Ectodermal cell (in vitro differentiated cells): ENCODE results near the gene HDLBP.

Experiments
- H3K27ac ChIP-seq: 2 replicates; pipeline ENCODE4 v1.7.0; 2013; ENCODE audit warnings: mild to moderate bottlenecking, low read depth, low read length; ENCODE audit not compliant: insufficient read depth, poor library complexity, severe bottlenecking
- H3K27me3 ChIP-seq: 2 replicates; pipeline ENCODE4 v1.7.0; 2013; ENCODE audit warnings: mild to moderate bottlenecking, low read length; ENCODE audit not compliant: insufficient read depth, control insufficient read depth, poor library complexity, severe bottlenecking
- H3K36me3 ChIP-seq: one replicate; pipeline ENCODE4 v1.7.0; 2013; ENCODE audit warnings: low read length; ENCODE audit not compliant: control insufficient read depth, insufficient read depth
- H3K4me1 ChIP-seq: one replicate; pipeline ENCODE4 v1.7.0; 2013; ENCODE audit warnings: low read length; ENCODE audit not compliant: control insufficient read depth, insufficient read depth
- H3K4me3 ChIP-seq: 2 replicates; pipeline ENCODE4 v1.7.0; 2013; ENCODE audit warnings: low read depth, low read length, control low read depth; ENCODE audit not compliant: insufficient read depth
- H3K9me3 ChIP-seq: 2 replicates; pipeline ENCODE4 v1.7.0; 2013; ENCODE audit warnings: mild to moderate bottlenecking, low read length, moderate library complexity; ENCODE audit not compliant: control insufficient read depth
- WGBS, 2 experiments: methylation state at CpG; one replicate each; pipeline ENCODE4 v1.1.7; 2013; ENCODE audit warnings: missing lambda C conversion rate in 2 of 2; 5-methylcytosine and 5-hydroxymethylcytosine counted together

The HDLBP gene

DNA sequence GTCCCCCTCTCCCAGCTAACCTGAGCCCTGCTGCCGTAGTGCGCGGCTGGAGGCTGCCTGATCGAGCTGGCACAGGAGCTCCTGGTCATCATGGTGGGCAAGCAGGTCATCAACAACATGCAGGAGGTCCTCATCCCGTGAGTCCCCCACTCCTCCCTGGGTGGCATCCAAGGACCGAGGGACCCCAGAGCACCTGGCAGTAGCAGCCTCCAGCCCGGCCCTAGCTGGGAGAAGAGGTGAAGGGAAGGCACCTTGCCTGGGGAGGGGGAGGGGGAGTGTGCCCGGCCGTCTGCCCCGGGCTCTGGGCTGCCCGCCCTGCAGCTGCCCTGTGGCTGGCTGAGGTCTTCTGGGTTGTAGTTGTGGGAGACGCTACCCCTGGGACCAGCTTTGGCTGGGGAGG is 100.7 kb downstream of the HDLBP start:
- H3K9me3 ChIP-seq, result peaks cover under 1% of the 10 kb centered on the region
- H3K27me3 ChIP-seq, result peaks cover 3% of the 10 kb centered on the region
- H3K4me3 ChIP-seq, result no peak overlapping the region
- 95 to 96% methylated on average over 12 of the region's 12 CpGs for WGBS, 2 experiments
- peaks cover 14% of the 10 kb centered on the region for H3K4me1 ChIP-seq
- no peak overlapping the region for H3K27ac ChIP-seq
- no peaks in the 10 kb centered on the region for H3K36me3 ChIP-seq

DNA sequence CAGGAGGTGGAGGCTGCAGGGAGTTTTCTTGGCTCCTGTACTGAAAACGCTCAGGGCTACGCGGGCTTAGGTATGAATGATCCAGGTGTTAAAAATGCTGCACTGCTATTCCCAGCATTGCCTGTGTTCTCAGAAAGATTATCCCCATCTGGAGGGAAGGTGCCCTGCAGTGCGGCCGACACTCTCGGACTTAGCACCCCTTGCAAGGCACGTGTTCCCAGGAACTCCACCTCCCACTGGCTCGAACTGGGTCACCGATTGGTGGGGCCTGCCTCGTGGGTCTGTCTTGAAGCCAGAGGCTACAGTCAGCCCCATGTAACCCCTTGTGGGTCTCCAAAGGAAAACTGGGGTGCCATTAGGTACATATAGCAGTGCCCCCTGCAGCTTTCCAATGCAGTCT is 101.3 kb downstream of the HDLBP start:
- H3K27me3 ChIP-seq, result peaks cover 3% of the 10 kb centered on the region
- H3K36me3 ChIP-seq, result no peaks in the 10 kb centered on the region
- H3K9me3 ChIP-seq, result no peaks in the 10 kb centered on the region
- H3K27ac ChIP-seq, result no peak overlapping the region
- peaks cover 14% of the 10 kb centered on the region for H3K4me1 ChIP-seq
- no peak overlapping the region for H3K4me3 ChIP-seq
- WGBS, 2 experiments, result 84 to 87% methylated on average over 10 of the region's 10 CpGs

DNA sequence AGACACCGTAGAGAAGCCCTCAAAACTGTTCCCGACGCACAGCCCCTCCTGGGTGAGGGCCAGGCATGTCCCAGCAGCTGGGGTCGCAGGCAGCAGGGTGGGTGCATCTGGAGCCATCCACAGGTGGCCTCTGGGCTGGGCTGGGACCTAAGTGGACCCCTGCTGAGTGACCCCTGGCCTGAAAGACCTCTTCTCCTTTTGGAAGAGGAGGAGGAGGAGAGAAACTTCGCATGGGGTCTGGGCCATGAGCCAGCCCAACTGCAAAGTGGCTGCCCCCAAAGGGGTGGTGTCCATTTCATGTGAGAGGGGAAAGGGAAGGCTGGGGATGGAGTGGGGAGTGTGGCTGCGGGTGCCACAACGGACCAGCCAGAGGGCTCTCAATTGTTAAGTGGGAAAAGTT is 101.9 kb downstream of the HDLBP start:
- Histone ChIP-seq H3K27me3 (peaks cover 1% of the 10 kb centered on the region), H3K27ac (no peak overlapping the region), H3K36me3 (no peaks in the 10 kb centered on the region), H3K9me3 (no peaks in the 10 kb centered on the region), H3K4me3 (no peak overlapping the region), H3K4me1 (peaks cover 14% of the 10 kb centered on the region)
- WGBS, 2 experiments, result 88% methylated on average over 7 of the region's 7 CpGs

DNA sequence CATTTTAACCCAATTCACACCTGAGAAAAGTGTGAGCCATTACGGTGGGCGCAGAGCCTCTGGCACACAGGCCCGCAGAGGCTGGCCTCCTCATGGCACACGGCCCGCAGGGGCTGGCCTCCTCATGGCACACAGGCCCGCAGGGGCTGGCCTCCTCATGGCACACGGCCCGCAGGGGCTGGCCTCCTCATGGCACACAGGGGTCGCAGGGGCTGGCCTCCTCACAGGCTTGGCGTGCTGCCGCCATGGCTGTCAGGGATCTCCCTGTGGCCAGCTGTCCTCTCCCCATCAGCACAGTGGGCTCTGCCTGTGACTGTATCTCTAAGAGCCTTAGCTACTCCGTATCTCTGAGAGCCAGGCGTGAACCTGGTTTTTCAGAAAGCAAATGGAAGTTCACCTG is 102.4 kb downstream of the HDLBP start:
- Histone ChIP-seq H3K36me3 (no peaks in the 10 kb centered on the region), H3K27me3 (no peaks in the 10 kb centered on the region), H3K9me3 (no peaks in the 10 kb centered on the region), H3K4me3 (no peak overlapping the region), H3K4me1 (peaks cover 14% of the 10 kb centered on the region), H3K27ac (no peak overlapping the region)
- 92 to 94% methylated on average over 13 of the region's 13 CpGs for WGBS, 2 experiments

DNA sequence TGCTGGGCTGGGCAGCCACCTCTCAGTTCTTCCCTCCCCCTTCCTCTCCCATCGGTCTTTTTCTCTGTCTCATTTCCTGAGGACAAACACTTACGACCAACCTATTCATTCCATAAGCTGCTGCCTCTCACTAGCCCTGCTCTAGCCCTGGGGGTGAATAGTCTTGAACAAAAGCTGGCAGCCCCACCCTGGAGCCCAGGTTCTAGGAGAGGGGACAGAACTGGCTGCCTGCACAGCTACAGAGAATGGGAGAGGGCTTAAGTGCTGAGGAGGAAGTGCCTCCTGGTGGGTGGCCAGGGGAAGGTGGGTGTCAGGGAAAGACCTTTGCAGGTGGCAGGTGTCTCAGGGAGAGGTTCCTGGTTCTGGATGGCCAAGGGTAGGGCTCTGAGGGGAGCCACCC is 104.2 kb downstream of the HDLBP start:
- WGBS, 2 experiments, result 15 to 46% methylated on average over 2 of the region's 2 CpGs
- H3K9me3 ChIP-seq, result no peaks in the 10 kb centered on the region
- H3K36me3 ChIP-seq, result no peaks in the 10 kb centered on the region
- peaks cover 7% of the 10 kb centered on the region for H3K4me1 ChIP-seq
- no peaks in the 10 kb centered on the region for H3K27me3 ChIP-seq
- H3K27ac ChIP-seq, result no peak overlapping the region
- no peak overlapping the region for H3K4me3 ChIP-seq

DNA sequence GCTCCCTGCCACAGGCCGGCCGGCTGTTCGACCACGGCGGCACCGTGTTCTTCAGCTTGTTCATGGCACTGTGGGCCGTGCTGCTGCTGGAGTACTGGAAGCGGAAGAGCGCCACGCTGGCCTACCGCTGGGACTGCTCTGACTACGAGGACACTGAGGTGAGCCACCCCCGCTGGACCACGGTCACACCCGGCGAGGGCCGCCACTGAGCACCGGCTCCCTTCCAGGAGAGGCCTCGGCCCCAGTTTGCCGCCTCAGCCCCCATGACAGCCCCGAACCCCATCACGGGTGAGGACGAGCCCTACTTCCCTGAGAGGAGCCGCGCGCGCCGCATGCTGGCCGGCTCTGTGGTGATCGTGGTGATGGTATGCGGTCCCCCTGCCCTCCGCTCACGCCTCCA is 106.2 kb downstream of the HDLBP start:
- Histone ChIP-seq H3K9me3 (no peaks in the 10 kb centered on the region), H3K36me3 (no peaks in the 10 kb centered on the region), H3K27ac (no peak overlapping the region), H3K4me1 (no peaks in the 10 kb centered on the region), H3K4me3 (no peak overlapping the region), H3K27me3 (no peaks in the 10 kb centered on the region)
- 87 to 88% methylated on average over 33 of the region's 33 CpGs for WGBS, 2 experiments

DNA sequence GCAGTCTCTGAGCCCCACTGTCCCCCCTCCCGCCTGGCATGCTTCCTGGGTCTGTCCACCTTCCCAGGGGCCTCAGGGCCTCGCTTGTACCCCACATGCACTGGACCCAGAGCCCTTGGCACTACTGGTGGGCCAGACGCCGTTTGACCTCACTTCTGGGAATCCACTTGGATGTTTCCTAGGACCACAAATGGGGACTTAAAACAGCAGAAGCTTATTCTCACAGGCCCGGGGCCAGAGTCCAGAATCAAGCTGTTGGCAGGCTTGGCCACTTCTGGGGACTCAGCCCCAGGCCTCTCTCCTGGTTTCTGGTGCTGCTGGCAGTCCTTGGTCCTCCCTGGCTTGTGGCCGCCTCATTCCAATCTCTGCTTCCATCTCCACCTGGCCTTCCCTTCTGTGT is 107.4 kb downstream of the HDLBP start:
- no peaks in the 10 kb centered on the region for H3K27me3 ChIP-seq
- H3K9me3 ChIP-seq, result no peaks in the 10 kb centered on the region
- no peaks in the 10 kb centered on the region for H3K36me3 ChIP-seq
- H3K4me3 ChIP-seq, result no peak overlapping the region
- H3K4me1 ChIP-seq, result no peaks in the 10 kb centered on the region
- no peak overlapping the region for H3K27ac ChIP-seq
- 93 to 94% methylated on average over 6 of the region's 6 CpGs for WGBS, 2 experiments

DNA sequence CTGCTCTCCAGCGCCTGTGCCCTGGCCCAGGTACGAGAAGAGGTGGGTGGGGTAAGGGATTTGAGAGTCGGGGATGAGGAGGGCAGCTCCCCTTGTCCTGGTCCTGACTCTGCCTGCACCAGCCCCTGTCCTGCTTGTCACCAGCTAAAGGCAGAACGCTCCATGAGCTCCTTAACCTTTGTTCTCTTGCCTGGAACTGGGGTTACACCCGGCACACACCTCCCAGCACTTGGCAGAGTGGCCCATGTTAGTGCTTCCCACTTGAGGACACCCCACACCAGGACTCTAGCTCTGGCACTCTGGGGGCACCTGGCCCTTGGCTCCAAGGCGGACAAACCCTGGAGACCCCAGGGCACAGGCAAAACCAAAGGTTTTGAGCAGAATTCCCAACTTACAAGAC is 107.8 kb downstream of the HDLBP start:
- WGBS, 2 experiments, result 78 to 90% methylated on average over 6 of the region's 6 CpGs
- no peak overlapping the region for H3K27ac ChIP-seq
- H3K4me1 ChIP-seq, result no peaks in the 10 kb centered on the region
- no peak overlapping the region for H3K4me3 ChIP-seq
- H3K27me3 ChIP-seq, result no peaks in the 10 kb centered on the region
- no peaks in the 10 kb centered on the region for H3K36me3 ChIP-seq
- no peaks in the 10 kb centered on the region for H3K9me3 ChIP-seq

DNA sequence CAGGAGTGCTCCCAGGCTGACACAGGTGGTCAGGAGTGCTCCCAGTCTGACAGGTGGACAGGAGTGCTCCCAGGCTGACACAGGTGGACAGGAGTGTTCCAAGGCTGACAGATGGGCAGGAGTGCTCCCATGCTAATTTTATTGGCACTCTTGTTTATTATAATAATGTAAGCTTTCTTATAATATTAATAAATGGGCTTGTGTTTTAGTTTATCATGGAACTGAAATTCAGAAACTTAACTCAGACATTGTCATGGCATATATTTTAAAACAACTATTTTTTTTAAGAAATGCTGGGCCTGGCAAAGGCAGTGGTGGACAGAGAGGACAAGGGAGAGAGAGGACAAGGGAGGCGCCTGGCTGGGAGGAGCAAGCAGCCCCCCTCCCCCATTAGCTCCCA is 108.3 kb downstream of the HDLBP start:
- H3K9me3 ChIP-seq, result no peaks in the 10 kb centered on the region
- no peaks in the 10 kb centered on the region for H3K4me1 ChIP-seq
- H3K36me3 ChIP-seq, result no peaks in the 10 kb centered on the region
- no peak overlapping the region for H3K4me3 ChIP-seq
- H3K27me3 ChIP-seq, result no peaks in the 10 kb centered on the region
- 83 to 100% methylated on average over 1 of the region's 1 CpG for WGBS, 2 experiments
- H3K27ac ChIP-seq, result no peak overlapping the region

DNA sequence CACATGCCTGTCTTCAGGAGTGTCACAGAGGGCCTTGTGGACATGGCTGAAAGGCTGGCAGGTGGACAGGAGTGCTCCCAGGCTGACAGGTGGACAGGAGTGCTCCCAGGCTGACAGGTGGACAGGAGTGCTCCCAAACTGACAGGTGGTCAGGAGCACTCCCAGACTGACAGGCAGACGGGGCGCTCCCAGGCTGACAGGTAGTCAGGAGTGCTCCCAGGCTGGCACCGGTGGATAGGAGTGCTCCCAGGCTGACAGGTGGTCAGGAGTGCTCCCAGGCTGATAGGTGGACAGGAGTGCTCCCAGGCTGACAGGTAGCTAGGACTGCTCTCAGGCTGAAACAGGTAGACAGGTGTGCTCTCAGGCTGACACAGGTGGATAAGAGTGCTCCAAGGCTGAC is 110.4 kb downstream of the HDLBP start:
- Histone ChIP-seq H3K27me3 (no peaks in the 10 kb centered on the region), H3K27ac (no peak overlapping the region), H3K4me1 (no peaks in the 10 kb centered on the region), H3K9me3 (no peaks in the 10 kb centered on the region), H3K36me3 (no peaks in the 10 kb centered on the region), H3K4me3 (no peak overlapping the region)
- WGBS, 2 experiments, result 95 to 99% methylated on average over 3 of the region's 3 CpGs

DNA sequence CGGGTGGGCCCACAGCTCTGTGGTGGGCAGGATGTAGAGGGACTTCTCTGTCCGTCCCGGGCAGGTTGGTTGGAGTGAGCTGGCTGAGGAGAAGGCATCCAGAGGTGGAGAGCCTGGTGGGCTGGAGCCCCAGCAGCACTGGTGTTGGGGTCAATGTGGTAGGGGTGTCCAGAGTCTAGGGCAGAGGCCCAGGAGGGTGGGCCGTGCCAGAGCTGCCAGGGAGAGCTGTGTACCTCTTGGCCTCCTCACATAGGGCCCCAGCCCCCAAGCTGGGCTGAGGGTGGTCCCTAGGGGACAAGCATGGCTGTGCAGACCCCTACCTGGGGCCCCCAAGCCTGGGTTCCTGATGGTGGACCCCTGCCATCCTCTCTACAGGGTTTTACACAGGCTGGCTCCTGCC is 111.0 kb downstream of the HDLBP start:
- no peak overlapping the region for H3K4me3 ChIP-seq
- WGBS, 2 experiments, result 93% methylated on average over 4 of the region's 4 CpGs
- no peaks in the 10 kb centered on the region for H3K4me1 ChIP-seq
- H3K27me3 ChIP-seq, result no peaks in the 10 kb centered on the region
- no peak overlapping the region for H3K27ac ChIP-seq
- no peaks in the 10 kb centered on the region for H3K9me3 ChIP-seq
- no peaks in the 10 kb centered on the region for H3K36me3 ChIP-seq
